C4-2B (cell line): Measurements from ENCODE around the gene OR7A17.

ENCODE experiments used
- CTCF ChIP-seq: fragments of 450-650 bp; conservative IDR thresholded peaks from 2 replicates; pipeline ENCODE4 v1.5.1; 2017; ENCODE audit warnings: mild to moderate bottlenecking
- ZFX ChIP-seq: fragments of 450-650 bp; IDR thresholded peaks from 2 replicates; pipeline ENCODE4 v1.6.1; 2017

- no peak for TF ChIP-seq CTCF
- TF ChIP-seq ZFX, result no peak
Measured at GRCh38 chr19:14848822-14849221, 37.1 kb downstream of the OR7A17 start, which contains the start of gene OR7A10.
